ENCODE data around the gene KLF2.
"Not testable (repeated sequence)": the region's sequence is repeated elsewhere in the genome, so short reads cannot be mapped to it uniquely, and the experiment has no call there.

Gene KLF2

DNA sequence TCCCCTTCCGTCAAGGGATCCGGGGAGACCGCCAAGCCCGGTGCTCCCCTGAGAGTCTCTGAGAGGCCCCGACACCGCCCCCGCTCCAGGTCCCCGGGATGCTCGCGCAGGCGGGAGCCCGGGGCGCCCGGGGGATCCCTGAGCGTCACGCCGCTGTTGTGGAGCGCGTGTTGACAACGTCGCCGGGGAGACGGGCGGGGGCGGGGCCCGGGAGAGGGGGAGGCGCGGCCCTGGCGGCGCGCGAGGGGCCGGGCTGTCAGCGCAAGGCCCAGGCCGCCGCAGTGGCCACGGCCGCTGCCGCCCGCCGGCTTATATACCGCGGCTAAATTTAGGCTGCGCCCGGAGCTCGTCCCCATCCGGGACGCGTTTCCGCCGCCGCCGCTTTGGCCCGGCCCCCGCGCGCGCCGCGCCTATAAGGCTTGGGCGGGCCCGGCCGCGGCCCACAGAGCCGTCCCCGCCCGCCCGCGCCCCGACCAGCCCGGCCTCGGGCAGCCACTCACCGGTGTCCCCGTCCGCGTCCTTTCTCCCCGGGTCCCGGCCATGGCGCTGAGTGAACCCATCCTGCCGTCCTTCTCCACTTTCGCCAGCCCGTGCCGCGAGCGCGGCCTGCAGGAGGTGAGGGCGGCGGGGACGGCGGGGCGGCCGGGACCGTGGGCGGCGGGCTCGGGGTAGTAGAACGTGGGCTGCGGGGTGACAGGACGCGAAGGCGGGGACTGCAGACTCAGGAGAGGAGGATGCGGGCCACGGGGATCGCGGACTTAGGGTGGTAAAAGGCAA, at the start of gene KLF2:
KLF2 (plus strand) TSS at position 443 of the 777 bp plus-strand sequence; CDS start at position 541, 98 bp downstream.
- peak; percentile 79 for DNase-seq

DNA sequence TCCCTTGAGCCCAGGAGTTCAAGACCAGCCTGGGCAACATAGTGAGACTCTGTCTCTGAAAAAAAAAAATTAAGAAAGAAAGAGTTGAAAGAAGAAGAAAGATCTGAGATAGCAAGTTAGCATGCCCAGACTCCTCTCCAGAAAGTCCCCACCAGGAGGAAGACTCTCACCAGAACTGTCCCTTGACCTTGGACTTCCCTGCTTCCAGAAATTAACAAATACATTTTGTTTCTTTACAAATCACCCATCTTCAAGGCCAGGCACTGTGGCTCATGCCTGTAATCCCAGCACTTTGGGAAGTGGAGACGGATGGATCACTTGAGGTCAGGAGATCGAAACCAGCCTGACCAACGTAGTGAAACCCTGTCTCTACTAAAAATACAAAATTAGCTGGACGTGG, 44.3 kb upstream of the KLF2 start:
- DNase-seq, result no peak

DNA sequence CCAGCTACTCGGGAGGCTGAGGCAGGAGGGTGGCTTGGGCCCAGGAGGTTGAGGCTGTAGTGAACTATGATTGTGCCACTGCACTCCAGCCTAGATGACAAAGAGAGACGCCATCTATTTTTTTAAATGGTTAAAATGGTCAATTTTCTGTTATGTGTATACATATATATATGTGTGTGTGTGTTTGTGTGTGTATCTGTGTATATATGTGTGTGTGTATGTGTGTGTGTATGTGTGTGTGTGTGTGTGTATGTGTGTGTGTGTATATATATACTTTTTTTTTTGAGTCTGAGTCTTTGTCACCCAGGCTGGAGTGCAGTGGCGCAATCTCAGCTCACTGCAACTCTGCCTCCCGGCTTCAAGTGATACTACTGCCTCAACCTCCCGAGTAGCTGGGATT, 42.9 kb upstream of the KLF2 start:
- no peak for DNase-seq

DNA sequence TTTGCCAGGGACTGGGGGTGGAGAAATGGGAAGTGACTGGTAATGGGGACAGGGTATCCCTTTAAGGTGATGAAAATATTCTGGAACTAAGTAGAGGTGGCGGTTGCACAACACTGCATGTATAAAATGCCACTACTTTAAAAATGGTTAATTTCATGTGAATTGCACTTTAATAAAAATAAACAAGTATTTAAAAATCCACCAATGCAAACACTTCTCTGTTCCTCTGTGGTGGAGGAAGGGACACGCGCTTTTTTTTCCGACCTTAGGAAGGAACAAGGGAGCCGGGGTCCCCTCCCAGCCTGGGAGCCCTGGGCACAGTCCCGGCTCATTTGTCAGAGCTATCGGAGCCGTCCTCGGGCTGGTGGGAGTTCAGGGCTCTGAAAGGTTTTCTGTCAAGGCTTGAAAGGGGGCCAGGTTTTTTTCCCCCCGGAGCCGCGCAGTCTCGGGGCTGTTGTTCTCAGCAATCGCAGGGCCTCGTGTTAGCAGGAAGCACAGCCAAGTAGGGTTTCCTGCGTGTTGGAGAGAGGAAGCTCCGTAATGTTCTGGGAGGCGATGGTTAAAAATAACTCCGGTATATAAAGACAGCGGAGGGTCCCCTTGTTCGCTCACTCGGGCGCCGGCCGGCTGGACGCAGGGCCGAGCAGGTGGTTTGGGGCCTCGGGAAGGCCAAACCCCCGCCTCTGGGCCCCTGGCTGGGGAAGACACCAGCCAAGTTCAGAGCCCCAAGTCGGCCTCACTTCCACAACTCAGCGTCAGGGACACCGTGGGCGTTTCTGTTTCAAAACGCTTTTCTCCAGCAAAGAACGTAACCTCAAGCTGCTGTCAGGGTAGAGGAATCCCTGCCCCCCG, 41.2 kb upstream of the KLF2 start:
- DNase-seq, result peak; percentile 80

DNA sequence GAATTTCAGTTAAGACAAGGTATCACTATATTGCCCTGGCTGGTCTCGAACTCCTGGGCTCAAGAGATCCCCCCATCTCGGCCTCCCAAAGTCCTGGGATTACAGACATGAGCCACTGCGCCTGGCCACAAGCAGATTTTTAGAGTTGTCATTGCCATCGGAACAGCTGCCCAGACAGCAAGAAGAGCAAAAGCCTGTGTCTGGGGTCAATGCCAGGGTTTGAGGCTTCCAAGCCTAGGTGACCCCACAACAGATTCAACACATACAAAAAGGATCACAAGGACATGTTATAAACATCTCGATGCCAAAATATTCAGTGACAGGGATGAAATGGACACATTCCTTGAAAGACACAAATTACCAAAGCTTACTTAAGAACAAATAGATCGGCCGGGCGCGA, 40.1 kb upstream of the KLF2 start:
- no peak for DNase-seq

DNA sequence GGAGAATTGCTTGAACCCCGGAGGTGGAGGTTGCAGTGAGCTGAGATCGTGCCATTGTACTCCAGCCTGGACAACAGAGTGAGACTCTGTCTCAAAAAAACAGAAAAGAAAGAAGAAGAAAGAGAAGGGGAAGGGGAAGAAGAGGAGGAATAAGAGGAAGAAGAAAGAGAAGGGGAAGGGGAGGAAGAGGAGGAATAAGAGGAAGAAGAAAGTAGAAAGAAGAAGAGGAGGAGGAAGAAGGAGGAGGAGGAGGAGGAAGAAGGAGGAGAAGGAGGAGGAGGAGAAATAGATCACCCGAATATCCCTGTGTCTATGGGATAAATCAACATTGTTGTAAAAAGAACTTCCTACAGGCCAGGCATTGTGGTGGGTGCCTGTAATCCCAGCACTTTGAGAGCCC, 39.5 kb upstream of the KLF2 start:
- not testable (repeated sequence) for DNase-seq

DNA sequence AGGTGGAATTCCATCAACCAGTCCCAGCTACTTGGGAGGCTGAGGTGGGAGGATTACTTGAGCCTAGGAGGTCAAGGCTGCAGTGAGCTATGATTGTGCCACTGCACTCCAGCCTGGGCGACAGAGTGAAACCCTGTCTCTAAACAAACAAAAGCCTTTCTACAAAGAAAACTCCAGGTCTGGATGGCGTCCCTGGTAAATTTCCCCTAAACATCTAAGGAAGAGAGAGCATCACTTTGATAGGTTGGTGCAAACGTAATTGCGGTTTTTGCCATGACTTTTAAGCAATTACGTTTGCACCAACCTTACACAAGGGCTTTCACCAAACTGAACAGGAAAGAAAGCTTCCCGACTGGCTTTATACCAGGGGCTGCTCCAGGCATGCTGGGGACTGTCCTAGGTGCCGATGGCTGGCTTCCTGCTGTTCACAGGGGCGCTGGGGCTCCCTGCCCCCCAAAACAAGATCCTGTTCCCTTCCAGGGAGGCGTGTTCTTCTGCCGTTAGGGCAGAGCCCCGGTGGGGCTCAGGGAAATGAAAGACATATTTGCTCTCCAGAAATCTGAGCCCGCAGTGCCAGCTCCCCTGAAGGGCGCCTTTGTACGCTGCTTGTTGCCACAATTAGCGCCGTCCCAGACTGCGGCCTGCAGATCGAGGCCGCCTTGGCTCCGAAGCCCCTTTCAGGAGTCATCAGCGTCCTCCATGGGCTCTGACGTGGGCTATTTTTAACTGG, 38.7 kb upstream of the KLF2 start:
- DNase-seq, result no peak

DNA sequence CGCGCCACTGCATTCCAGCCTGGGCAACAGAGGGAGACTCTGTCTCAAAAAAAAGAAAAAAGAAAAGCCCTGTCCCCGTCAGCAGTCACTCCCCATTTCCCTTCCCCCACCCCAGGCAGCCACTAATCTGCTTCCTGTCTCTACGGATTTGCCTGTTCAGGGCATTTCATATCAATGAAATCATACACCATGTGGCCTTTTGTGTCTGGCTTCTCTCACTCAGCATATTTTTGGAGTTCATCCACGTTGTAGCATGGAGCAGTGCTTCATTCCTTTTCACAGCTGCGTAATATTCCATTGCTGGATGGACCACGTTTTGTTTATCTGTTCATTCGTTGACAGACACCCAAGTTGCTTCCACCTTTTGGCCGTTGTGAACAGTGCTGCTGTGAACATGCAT, 36.1 kb upstream of the KLF2 start:
- no peak for DNase-seq

DNA sequence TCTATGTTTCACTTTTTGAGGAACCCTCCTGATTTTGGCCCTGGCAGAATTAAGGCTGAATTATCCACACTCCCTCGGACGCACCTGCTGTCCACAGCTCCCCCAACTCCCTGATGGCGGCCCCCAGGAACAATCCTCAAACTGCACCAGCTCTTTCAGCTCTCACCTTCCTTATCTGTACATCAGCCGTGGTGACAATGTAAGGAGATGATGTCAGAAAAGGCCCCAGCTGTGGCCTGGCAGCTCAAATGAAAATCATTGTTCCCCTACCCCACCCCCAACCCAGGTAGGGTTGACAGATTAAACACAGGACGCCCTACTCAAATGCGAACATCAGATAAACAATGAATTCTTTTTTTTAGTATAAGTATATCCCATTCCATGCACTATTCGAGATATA, 35.0 kb upstream of the KLF2 start:
- DNase-seq, result no peak

DNA sequence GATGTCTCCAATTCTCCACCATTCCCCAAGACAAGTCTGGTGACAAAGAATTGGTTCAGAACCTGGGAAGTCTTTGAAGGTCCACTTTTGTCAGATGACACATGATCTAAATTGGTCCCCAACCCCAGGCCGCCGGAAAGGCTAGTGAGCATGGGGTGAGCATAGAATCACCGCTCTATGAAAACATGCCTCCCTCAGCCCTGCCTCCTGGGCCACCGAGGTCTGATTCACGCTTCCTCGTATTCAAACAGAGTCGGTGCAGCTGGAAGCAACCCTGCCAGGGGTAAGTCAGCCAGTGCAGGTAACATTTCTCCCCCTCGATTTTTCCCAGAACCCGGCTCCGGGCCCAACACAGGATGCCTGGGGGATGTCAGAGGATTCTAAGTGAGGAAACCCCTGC, 33.9 kb upstream of the KLF2 start:
- no peak for DNase-seq

DNA sequence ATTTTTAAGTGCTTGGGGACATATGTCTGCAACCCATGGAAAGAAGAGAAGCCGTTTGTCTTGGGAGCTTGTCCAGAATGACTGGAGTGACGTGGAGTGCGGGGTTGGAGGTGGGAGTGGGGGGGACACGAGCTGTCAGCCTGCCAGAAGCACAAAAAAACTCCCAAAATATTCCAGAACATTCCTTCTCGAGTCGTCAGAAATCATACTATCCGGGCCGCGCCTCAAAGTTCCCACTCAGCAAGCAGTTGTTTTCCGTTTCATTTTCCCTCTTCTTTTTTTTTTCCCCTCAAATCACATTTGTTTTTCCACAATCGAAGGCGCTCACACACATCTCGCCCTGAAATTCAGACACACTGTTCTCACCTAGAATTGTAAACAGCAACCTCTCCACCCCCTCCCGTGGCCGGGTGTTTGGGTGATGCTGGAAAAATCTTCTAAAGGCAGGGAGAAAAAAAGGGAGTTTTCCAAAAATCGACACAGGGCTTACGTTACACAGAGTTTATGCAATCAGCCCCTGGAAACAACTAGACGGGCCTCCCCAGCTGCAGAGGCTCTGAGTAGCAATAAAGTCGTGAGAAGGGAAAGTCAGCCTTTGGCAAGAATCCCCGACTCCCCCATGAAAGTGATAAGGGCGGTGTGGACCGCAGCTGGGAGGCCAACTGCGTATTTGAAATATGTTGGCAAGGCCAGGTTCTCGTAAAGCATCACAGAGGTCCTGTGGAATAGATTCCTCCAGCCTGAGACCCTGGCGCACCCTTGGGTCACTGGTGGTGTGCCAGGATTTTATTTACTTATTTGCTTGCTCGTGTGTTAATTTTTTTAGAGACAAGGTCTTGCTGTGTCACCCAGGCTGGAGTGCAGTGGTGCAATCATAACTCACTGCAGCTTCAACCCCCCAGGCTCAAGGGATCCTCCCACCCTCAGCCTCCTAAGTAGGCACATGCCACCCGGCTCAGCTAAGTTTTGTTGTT, 31.2 kb upstream of the KLF2 start:
- DNase-seq, result no peak

DNA sequence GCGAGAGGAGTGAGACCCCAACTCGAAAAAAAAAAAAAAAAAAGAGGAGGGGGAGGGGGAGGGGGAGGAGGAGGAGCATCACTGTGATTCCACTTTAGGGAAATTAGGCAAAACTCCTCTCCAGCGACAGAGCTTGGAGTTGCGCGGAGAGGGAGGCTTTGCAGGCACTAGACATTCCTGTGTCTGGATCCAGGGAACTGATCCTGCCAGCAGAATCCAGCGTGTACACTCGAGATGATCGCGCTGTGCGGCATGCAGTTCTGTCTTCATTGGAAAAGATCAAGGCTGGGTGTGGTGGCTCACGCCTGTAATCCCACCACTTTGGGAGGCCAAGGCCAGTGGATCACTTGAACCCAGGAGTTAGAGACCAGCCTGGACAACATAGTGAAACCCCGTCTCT, 29.6 kb upstream of the KLF2 start:
- no peak for DNase-seq

DNA sequence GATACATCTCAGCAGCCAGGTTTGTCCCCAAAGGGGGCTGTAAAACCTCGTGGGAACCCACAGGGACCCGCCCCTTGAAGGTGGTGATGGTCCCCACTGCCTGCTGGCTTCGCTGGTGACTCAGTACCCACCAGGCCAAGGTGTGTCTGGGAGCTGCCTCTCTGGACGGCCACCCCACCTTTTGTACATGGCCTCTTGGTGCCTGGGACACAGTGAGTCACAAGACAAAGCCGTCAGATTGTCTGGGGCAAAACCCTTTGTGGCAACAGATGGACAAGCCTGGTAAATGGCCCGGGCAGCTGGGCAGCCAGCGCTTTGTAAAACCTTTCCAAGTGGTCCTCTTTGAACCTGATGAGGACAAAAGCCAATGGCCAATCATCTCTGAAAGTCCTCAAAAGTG, 27.9 kb upstream of the KLF2 start:
- DNase-seq, result no peak

DNA sequence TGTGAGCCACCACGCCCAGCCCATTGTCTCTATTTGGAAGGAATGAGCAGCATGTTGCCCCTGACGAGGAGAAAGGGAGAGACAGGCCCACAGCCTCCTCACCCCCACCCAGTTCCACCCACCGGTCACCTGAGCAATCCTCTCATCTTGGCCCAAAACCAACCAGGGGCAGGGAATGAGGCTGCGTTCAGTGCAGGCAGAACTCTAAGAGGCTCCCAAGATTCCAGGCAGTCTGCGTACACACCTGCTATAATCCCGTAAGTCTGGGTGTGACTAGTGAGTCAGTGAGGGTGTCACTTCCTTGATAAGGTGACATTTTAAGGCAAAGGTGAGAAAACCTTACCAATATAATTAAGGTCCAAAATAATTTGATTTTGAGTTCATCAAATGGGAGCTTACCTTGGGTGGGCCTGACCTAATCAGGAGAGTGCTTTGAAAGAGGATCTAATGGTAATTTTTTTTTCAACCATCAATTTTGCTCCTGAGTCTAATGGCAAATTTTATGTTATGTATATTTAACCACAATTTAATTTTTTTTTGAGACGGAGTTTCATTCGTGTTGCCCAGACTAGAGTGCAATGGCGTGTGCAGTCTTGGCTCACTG, 26.9 kb upstream of the KLF2 start:
- no peak for DNase-seq

DNA sequence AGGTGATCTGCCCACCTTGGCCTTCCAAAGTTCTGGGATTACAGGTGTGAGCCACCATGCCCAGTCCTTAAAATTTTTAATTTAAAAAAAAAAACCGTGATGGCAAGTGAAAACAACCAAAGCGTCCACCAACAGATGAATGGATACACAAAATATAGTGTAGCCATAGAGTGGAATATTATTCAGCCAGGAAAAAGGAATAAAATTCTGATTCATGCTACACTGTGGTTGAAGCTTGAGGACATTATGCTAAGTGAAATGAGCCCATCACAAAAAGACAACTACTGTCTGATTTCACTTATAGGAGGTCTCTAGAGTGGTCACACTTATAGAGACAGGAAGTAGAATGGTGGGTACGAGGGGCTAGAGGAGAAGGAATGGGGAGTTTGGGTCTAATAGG, 26.3 kb upstream of the KLF2 start:
- no peak for DNase-seq

DNA sequence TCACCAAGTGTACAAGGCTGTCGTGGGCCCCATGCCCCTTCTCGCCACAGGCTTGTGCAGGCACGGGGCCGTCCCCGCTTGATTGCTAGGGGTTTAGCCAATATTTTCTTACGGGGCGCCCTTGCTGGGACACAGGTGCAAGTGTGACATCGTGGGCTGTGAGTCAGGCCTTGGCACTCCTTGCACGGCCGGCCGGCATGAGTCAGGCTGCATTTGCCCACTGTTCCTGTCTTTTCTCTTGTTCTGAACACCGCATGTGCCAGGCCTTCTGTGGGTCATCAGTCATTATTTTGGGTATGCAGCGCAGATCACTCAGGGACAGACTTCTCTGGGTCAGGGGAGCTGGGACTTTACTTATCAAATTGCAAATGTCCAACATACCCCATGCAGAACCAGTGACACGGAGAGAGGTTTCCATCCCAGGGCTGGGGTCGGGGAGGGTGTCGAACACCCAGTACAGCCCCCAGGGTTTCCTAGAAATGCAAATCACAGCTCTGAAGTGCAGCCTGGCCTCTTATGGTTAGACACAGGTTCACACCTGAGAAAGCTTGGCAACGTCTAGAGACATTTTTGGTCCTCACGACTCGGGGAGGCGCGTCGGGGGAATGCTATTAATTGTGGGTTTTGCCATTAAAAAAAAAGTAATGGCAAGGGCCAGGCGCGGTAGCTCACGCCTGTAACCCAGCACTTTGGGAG, 22.5 kb upstream of the KLF2 start:
- DNase-seq, result no peak

DNA sequence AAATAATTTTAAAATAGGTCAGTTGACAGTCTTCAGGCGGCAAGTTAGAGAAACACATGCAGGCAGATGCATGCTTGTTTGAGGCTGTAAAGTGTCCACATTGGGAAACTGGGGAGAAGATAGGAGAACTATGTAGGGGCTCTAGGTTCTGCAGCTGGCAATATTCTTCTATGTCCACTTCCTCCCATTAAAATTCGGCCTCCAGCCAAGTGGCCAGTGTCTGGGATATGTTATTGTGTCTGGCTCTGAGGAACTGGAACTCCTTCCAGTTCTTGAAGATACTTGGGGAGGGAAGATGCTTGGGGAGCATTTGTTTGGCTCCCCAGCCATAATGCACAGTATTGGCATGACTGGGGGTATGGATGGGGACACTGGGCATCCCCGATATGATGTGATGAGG, 20.9 kb upstream of the KLF2 start:
- DNase-seq, result no peak

DNA sequence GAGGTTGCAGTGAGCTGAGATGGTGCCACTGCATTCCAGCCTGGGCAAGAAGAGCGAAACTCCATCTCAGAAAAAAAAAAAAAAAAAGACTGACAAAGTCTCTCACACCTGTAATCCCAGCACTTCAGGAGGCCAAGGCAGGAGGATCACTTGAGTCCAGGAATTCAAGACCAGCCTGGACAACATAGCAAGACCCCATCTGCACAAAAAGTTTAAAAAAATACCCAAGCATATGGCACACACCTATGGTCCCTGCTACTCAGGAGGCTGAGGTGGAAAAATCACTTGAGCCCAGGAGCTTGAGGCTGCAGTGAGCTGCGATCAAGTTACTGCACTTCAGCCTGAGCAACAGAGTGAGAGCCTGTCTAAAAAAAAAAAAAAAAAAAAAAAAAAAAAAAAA, 20.1 kb upstream of the KLF2 start:
- not testable (repeated sequence) for DNase-seq

DNA sequence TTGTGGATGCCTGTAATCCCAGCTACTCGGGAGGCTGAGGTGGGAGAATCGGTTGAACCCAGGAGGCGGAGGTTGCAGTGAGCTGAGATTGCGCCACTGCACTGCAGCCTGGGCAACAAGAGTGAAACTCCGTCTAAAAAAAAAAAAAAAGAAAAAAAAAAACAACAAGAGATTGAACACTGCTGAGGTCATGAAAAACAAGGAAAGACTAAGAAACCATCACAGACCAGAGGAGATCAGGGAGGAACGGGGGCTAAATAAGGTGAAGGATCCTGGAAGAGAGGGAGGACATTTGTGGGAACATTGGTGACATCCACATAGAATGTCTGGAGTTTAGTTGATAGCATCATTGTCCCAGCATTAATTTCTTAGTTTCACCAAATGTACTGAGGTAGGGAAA, 19.6 kb upstream of the KLF2 start:
- not testable (repeated sequence) for DNase-seq

DNA sequence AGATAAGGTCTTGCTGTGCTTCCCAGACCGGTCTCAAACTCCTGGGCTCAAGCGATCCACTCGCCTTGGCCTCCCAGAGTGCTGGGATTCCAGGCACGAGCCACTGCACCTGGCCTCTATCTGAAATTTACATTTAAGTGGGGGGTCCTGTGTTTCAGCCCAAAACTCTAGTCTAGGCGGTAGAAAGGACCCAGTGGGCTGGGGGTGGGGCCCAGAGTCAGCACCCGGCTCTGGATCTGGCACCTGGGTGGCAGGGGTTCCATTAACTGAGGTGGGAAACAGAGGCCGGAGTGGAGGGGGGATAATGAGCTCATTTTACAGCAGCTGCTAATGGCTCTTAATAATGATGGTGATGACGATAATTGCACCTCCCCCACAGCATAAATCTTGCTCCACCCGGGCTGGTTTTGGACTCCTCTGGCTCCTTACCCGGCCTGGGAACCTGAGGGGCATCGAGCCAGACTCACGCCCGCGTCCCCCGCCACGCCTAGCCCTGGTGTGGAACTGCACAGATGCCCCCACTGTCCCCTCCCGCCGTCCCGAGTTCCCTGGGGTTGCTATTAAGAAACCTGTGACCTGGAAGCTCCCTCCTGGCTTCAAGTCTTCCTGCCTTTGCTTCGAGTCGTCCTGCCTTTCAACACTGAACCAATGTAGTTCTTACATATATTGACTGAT, 17.8 kb upstream of the KLF2 start:
- DNase-seq, result no peak

DNA sequence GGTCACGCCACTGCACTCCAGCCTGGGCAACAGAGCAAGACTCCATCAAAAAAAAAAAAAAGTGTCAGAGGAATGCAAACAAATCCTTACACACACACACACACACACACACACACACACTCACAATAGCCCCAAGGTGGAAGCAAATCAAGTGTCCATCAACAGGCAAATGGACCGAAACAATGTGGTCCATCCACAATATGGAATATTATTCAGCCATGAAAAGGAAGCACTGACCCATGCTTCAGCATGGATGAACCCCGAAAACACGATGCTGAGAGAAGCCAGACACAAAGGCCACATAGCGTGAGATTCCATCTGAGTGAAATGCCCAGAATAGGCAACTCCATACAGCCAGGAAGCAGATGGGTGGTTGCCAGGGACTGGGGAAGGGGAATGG, 16.5 kb upstream of the KLF2 start:
- DNase-seq, result no peak
